Caco-2 (cell line): Measurements from ENCODE around the gene PAX7. TPM values are rescaled to one million over a fixed set of nuclear protein-coding genes. Genes with fewer than 3 reads are reported as not detected.
A peak's percentile ranks its signal among the peaks of the same experiment; 100 is the strongest.

ENCODE experiments used
- BruUV-seq: library from RNA; stranded (reverse); fragments of 400-500 nt; replicated peaks from 2 replicates; lab custom pipeline; 2021; lab: Mats Ljungman, UMichigan
- CTCF ChIA-PET: fragments of 300-600 bp; sonication (Branson Sonifier 250); formaldehyde crosslinking; loops from one replicate; lab custom pipeline; 2022; ENCODE audit warnings: antibody characterized with exemption; lab: Charles Lee
- POLR2A ChIA-PET: fragments of 300-600 bp; sonication (Branson Sonifier 250); formaldehyde crosslinking; loops from one replicate; lab custom pipeline; 2022; ENCODE audit warnings: antibody characterized with exemption; lab: Charles Lee
- DNase-seq, 2 experiments: peaks; one replicate each; pipeline versions ENCODE4 v3.0.0 to v3.0.0-alpha.2; 2020 to 2022
- H3K27me3 ChIP-seq: replicated peaks from 2 replicates; pipeline ENCODE4 v1.6.0; 2011; ENCODE audit warnings: low read length; ENCODE audit not compliant: control insufficient read depth, insufficient read depth
- H3K36me3 ChIP-seq: 2 replicates; pipeline ENCODE4 v1.5.1; 2011; ENCODE audit warnings: low read length; ENCODE audit not compliant: control insufficient read depth, insufficient read depth
- H3K4me1 ChIP-seq: fragments of 250-450 bp; sonication (Bioruptor Pico); 2 replicates; pipeline ENCODE4 v1.5.1; 2020; ENCODE audit warnings: mild to moderate bottlenecking
- H3K4me3 ChIP-seq: 2 replicates; pipeline ENCODE4 v1.5.1; 2011; ENCODE audit warnings: low read depth, mild to moderate bottlenecking, control low read depth, low read length
- H3K9me3 ChIP-seq: fragments of 250-450 bp; sonication (Bioruptor Pico); 2 replicates; pipeline ENCODE4 v1.5.1; 2020; ENCODE audit warnings: mild to moderate bottlenecking, moderate library complexity
- H3K27ac Mint-ChIP-seq: one replicate; pipeline ENCODE4 v1.8.0; 2022; ENCODE audit warnings: mixed read lengths; ENCODE audit not compliant: unreplicated experiment
- H3K27me3 Mint-ChIP-seq: one replicate; pipeline ENCODE4 v1.8.0; 2022; ENCODE audit warnings: mixed read lengths; ENCODE audit not compliant: insufficient read depth, unreplicated experiment
- H3K36me3 Mint-ChIP-seq: one replicate; pipeline ENCODE4 v1.8.0; 2022; ENCODE audit warnings: mild to moderate bottlenecking, mixed read lengths; ENCODE audit not compliant: insufficient read depth, unreplicated experiment
- H3K4me1 Mint-ChIP-seq: one replicate; pipeline ENCODE4 v1.8.0; 2022; ENCODE audit warnings: low read depth, mixed read lengths; ENCODE audit not compliant: unreplicated experiment
- H3K4me3 Mint-ChIP-seq: one replicate; pipeline ENCODE4 v1.8.0; 2022; ENCODE audit warnings: mild to moderate bottlenecking, moderate library complexity, mixed read lengths; ENCODE audit not compliant: unreplicated experiment
- H3K9me3 Mint-ChIP-seq: one replicate; pipeline ENCODE4 v1.8.0; 2022; ENCODE audit warnings: mixed read lengths; ENCODE audit not compliant: unreplicated experiment
- intact Hi-C: fragments of 100-400 bp; cut with micrococcal nuclease; formaldehyde crosslinking; loops from one replicate; pipeline ENCODE4 v1.10.0; 2022; ENCODE audit not compliant: unreplicated experiment
- total RNA-seq: library from RNA; stranded (reverse); gene quantifications from 2 replicates; pipeline ENCODE4 v1.2.3, GENCODE V29; 2022
- TF ChIP-seq, protein P1 (sequence below), 2 experiments: fragments of 200-600 bp in 1 of 2; IDR thresholded peaks; 1 replicate in 1 of 2; 2 replicates in 1 of 2; pipeline versions ENCODE4 v1.5.1 to v1.8.0; 2011 to 2022; ENCODE audit warnings: antibody characterized with exemption in 1 of 2, control low read depth in 1 of 2, inconsistent platforms in 1 of 2, low read depth in 1 of 2, low read length in 1 of 2, mild to moderate bottlenecking in 1 of 2, moderate library complexity in 1 of 2; ENCODE audit not compliant: insufficient read depth in 1 of 2, severe bottlenecking in 1 of 2, unreplicated experiment in 1 of 2

PAX7 gene
- total RNA-seq, 1 experiment from 2014 or later = 0.18 TPM

DNA sequence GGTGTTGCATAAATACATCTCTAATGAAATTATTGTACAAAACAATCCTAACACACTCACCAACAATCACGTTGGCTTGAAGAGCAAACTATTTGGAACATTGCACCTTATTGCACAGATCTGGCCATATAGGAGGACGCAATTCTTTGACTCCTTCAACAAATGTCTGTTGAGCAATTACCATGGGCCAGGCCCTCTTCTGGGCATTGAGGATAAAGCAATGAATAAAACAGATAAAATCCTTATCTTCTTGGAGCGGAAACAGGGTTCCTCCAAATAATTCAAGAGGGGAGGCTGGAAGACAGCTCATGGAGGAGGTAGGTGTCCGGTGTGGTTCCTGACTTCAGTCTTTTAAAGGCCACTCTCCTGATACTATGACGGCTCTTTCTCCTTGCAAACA lies 43.3 kb downstream of the PAX7 start:
- Histone ChIP-seq H3K9me3 (no peaks in the 10 kb centered on the region), H3K4me1 (peaks cover 4% of the 10 kb centered on the region), H3K4me3 (no peak overlapping the region), H3K36me3 (no peaks in the 10 kb centered on the region), H3K27me3 (no peaks in the 10 kb centered on the region)
- CTCF ChIA-PET = no interaction called here
- Mint-ChIP-seq H3K4me1 (no peaks in the 10 kb centered on the region), H3K36me3 (peaks cover 5% of the 10 kb centered on the region), H3K4me3 (no peak overlapping the region), H3K9me3 (no peaks in the 10 kb centered on the region), H3K27ac (no peak overlapping the region), H3K27me3 (peaks cover 8% of the 10 kb centered on the region)
- DNase-seq = peak in 1 of 2 experiments; percentile 3
- no TSS peak for BruUV-seq
- POLR2A ChIA-PET = no interaction called here
- TF ChIP-seq, protein P1, sequence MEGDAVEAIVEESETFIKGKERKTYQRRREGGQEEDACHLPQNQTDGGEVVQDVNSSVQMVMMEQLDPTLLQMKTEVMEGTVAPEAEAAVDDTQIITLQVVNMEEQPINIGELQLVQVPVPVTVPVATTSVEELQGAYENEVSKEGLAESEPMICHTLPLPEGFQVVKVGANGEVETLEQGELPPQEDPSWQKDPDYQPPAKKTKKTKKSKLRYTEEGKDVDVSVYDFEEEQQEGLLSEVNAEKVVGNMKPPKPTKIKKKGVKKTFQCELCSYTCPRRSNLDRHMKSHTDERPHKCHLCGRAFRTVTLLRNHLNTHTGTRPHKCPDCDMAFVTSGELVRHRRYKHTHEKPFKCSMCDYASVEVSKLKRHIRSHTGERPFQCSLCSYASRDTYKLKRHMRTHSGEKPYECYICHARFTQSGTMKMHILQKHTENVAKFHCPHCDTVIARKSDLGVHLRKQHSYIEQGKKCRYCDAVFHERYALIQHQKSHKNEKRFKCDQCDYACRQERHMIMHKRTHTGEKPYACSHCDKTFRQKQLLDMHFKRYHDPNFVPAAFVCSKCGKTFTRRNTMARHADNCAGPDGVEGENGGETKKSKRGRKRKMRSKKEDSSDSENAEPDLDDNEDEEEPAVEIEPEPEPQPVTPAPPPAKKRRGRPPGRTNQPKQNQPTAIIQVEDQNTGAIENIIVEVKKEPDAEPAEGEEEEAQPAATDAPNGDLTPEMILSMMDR (IDR thresholded peaks at IDR 0.05; ENCODE audit: insufficient read depth in 1 of 2, low read depth in 1 of 2, low read length in 1 of 2, severe bottlenecking in 1 of 2, unreplicated experiment in 1 of 2) = peak in 1 of 2 experiments; percentile 26
- intact Hi-C loops = no loop called here

GRCh38 chr1:18676332-18676781 lies 45.7 kb downstream of the PAX7 start:
- no TSS peak for BruUV-seq
- ChIA-PET POLR2A (no interaction called here), CTCF (no interaction called here)
- TF ChIP-seq, protein P1 (IDR thresholded peaks at IDR 0.05; ENCODE audit: insufficient read depth in 1 of 2, low read depth in 1 of 2, low read length in 1 of 2, severe bottlenecking in 1 of 2, unreplicated experiment in 1 of 2) = no peak
- intact Hi-C loops = no loop called here
- no peak overlapping the region for H3K27ac Mint-ChIP-seq
- H3K4me1 Mint-ChIP-seq = no peaks in the 10 kb centered on the region
- no peak for DNase-seq
- no peak overlapping the region for H3K4me3 Mint-ChIP-seq
- Histone ChIP-seq H3K27me3 (no peaks in the 10 kb centered on the region), H3K4me1 (no peaks in the 10 kb centered on the region), H3K4me3 (no peak overlapping the region), H3K9me3 (no peaks in the 10 kb centered on the region), H3K36me3 (no peaks in the 10 kb centered on the region)
- H3K27me3 Mint-ChIP-seq = peaks cover 10% of the 10 kb centered on the region
- H3K9me3 Mint-ChIP-seq = peaks cover 6% of the 10 kb centered on the region
- peaks cover 4% of the 10 kb centered on the region for H3K36me3 Mint-ChIP-seq

DNA sequence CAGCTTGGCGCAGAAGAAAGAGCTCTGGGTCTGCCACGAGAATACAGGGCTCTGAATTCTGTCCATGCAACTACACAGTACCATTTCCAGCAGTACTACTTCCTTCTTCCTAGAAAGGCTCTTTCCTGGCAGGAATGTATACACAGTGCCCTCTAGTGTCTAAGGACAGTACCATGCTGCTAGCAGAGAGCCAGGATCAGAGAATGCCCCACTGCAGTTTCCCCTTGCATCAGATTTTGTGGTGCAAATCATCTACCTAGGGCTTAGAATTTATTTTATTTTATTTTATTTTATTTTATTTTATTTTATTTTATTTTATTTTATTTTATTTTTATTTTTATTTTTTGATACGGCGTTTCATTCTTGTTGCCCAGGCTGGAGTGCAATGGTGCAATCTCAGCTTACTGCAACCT lies 50.8 kb downstream of the PAX7 start:
- peaks cover 6% of the 10 kb centered on the region for H3K36me3 Mint-ChIP-seq
- TF ChIP-seq, protein P1 (IDR thresholded peaks at IDR 0.05; ENCODE audit: insufficient read depth in 1 of 2, low read depth in 1 of 2, low read length in 1 of 2, severe bottlenecking in 1 of 2, unreplicated experiment in 1 of 2) = peak; percentile 54 to 67
- BruUV-seq = no TSS peak
- H3K27me3 Mint-ChIP-seq = peaks cover 13% of the 10 kb centered on the region
- CTCF ChIA-PET = interaction anchor here (1.0 kb wide), 1 partner anchor 84 kb away, joined by 4 read pairs; no protein-coding TSS in a partner anchor
- intact Hi-C loops = loop anchor here (1.0 kb wide), 1 partner anchor 84 kb away; no protein-coding TSS in a partner anchor
- Histone ChIP-seq H3K4me1 (no peaks in the 10 kb centered on the region), H3K36me3 (no peaks in the 10 kb centered on the region), H3K4me3 (no peak overlapping the region), H3K9me3 (no peaks in the 10 kb centered on the region), H3K27me3 (no peaks in the 10 kb centered on the region; the same call in 1 of the 2 replicates)
- DNase-seq = peak in 1 of 2 experiments; percentile 35
- H3K4me1 Mint-ChIP-seq = no peaks in the 10 kb centered on the region
- H3K9me3 Mint-ChIP-seq = peaks cover 9% of the 10 kb centered on the region
- no peak overlapping the region for H3K27ac Mint-ChIP-seq
- POLR2A ChIA-PET = no interaction called here
- H3K4me3 Mint-ChIP-seq = no peak overlapping the region
